NT2/D1 (cell line): Measurements from ENCODE around the gene SLC17A5.
"Not testable (repeated sequence)": the region's sequence is repeated elsewhere in the genome, so short reads cannot be mapped to it uniquely, and the experiment has no call there.

Experiments used
- SUZ12 ChIP-seq: IDR thresholded peaks from 2 replicates; pipeline ENCODE4 v1.6.1; 2011; ENCODE audit not compliant: insufficient read length, insufficient read depth; ENCODE audit errors: extremely low read depth
- YY1 ChIP-seq: IDR thresholded peaks from 2 replicates; pipeline ENCODE4 v1.6.1; 2011; ENCODE audit not compliant: insufficient read length, insufficient read depth
- ZNF274 ChIP-seq: IDR thresholded peaks from 2 replicates; pipeline ENCODE4 v1.6.1; 2011; ENCODE audit warnings: mild to moderate bottlenecking, low read depth, low read length

DNA sequence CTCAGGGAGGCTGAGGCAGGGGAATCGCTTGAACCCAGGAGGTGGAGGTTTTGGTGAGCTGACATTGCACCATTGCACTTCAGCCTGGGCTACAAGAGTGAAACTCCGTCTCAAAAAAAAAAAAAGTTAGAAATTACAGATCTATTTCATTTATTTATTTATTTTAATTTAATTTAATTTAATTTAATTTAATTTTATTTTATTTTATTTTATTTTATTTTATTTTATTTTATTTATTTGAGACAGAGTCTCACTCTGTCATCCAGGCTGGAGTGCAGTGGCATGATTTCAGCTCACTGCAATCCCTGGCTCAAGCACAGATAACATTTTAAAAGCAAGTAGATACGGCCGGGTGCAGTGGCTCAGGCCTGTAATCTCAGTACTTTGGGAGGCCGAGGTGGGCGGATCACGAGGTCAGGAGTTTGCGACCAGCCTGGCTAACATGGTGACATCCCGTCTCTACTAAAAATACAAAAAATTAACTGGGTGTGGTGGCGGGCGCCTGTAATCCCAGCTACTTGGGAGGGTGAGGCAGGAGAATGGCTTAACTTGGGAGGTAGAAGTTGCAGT is 98.3 kb downstream of the SLC17A5 start:
- TF ChIP-seq ZNF274, YY1, SUZ12: not testable (repeated sequence)
